ENCODE measurements around the gene DYTN.

GRCh38 chr2:206716623-206717022 is 1.6 kb downstream of the DYTN start:
- TF ChIP-seq CTCF (IDR thresholded peaks at IDR 0.05): no peak
- no peak for TF ChIP-seq POLR2A (IDR thresholded peaks at IDR 0.05)

Measured in lower leg skin (tissue), 3 donors.